Endothelial cell of umbilical vein (primary cell): ENCODE data around the gene NNT. TPM values are rescaled to one million over a fixed set of nuclear protein-coding genes. Genes with fewer than 3 reads are reported as not detected.

Source experiments
- BruUV-seq: library from RNA; stranded (reverse); fragments of 400-500 nt; replicated peaks from 2 replicates; lab custom pipeline; 2021; lab: Mats Ljungman, UMichigan
- CTCF ChIA-PET: fragments of 300-600, 350-600 bp; sonication (Branson Sonifier 250); formaldehyde crosslinking; loops from one replicate; lab custom pipeline; 2021; ENCODE audit warnings: antibody characterized with exemption, inconsistent platforms; lab: Charles Lee
- POLR2A ChIA-PET: fragments of 300-600, 350-600 bp; sonication (Branson Sonifier 250); formaldehyde crosslinking; loops from one replicate; lab custom pipeline; 2021; ENCODE audit warnings: antibody characterized with exemption, inconsistent platforms; lab: Charles Lee
- DNase-seq: peaks from one replicate; pipeline ENCODE4 v3.0.0-alpha.2; 2011; ENCODE audit warnings: low read depth, low spot score
- FAIRE-seq: peaks from 2 replicates; lab custom pipeline; 2011; peaks lifted over from hg19 to GRCh38; lab: Jason Lieb, UNC
- H2AFZ ChIP-seq: 2 replicates; pipeline ENCODE4 v1.6.0; 2012; ENCODE audit warnings: low read depth, low read length, control low read depth, inconsistent platforms
- H3K27ac ChIP-seq: 2 replicates; pipeline ENCODE4 v1.5.1; 2011; ENCODE audit warnings: low read depth, mild to moderate bottlenecking, control low read depth, low read length, moderate library complexity; ENCODE audit not compliant: insufficient read depth
- H3K27me3 ChIP-seq, 2 experiments: 2 replicates each; pipeline versions ENCODE4 v1.6.0 to v1.6.1; 2011; ENCODE audit warnings: low read length in 2 of 2, mixed read lengths in 1 of 2; ENCODE audit not compliant: control insufficient read depth in 2 of 2, insufficient read depth in 2 of 2
- H3K36me3 ChIP-seq, 2 experiments: 2 replicates in 1 of 2; 3 replicates in 1 of 2; pipeline ENCODE4 v1.5.1; 2011; ENCODE audit warnings: low read length in 2 of 2, mild to moderate bottlenecking in 1 of 2, moderate library complexity in 1 of 2; ENCODE audit not compliant: control insufficient read depth in 2 of 2, insufficient read depth in 2 of 2; ENCODE audit errors: extremely low read depth in 1 of 2
- H3K4me1 ChIP-seq: 3 replicates; pipeline ENCODE4 v1.5.1; 2011; ENCODE audit warnings: mild to moderate bottlenecking, low read length; ENCODE audit not compliant: control insufficient read depth, insufficient read depth; ENCODE audit errors: extremely low read depth
- H3K4me2 ChIP-seq: 2 replicates; pipeline ENCODE4 v1.6.1; 2011; ENCODE audit warnings: low read length, control low read depth, mixed read lengths; ENCODE audit not compliant: insufficient read depth
- H3K4me3 ChIP-seq, 3 experiments: fragments of 200-600 bp in 1 of 3; sonication (generic), shearing (Covaris generic) in 1 of 3; replicated peaks in 1 of 3; 2 replicates each; pipeline ENCODE4 v1.5.1; 2011 to 2016; ENCODE audit warnings: control low read depth in 3 of 3, low read length in 3 of 3, mild to moderate bottlenecking in 2 of 3, inconsistent platforms in 1 of 3, low read depth in 1 of 3, moderate library complexity in 1 of 3; ENCODE audit not compliant: insufficient read depth in 1 of 3
- H3K79me2 ChIP-seq: 2 replicates; pipeline ENCODE4 v1.6.0; 2012; ENCODE audit warnings: low read length, inconsistent platforms; ENCODE audit not compliant: control insufficient read depth, insufficient read depth
- H3K9ac ChIP-seq: replicated peaks from 2 replicates; pipeline ENCODE3; 2011; ENCODE audit warnings: low read length, control low read depth; ENCODE audit not compliant: insufficient read depth; ENCODE audit errors: extremely low read depth
- H3K9me1 ChIP-seq: replicated peaks from 3 replicates; pipeline ENCODE4 v1.6.0; 2011; ENCODE audit warnings: mild to moderate bottlenecking, low read length; ENCODE audit not compliant: control insufficient read depth, insufficient read depth; ENCODE audit errors: extremely low read depth
- H3K9me3 ChIP-seq: replicated peaks from 2 replicates; pipeline ENCODE4 v1.5.1; 2012; ENCODE audit warnings: low read length, inconsistent platforms; ENCODE audit not compliant: control insufficient read depth, insufficient read depth
- H4K20me1 ChIP-seq: replicated peaks from 2 replicates; pipeline ENCODE3; 2011; ENCODE audit warnings: mild to moderate bottlenecking, low read length; ENCODE audit not compliant: control insufficient read depth, insufficient read depth; ENCODE audit errors: extremely low read depth
- CTCF ChIP-seq, 2 donors: IDR thresholded peaks; 1 replicate in 1 of 2; 2 replicates in 1 of 2; pipeline ENCODE4 v1.5.1; 2011; ENCODE audit warnings: low read length in 2 of 2, mild to moderate bottlenecking in 2 of 2, moderate library complexity in 2 of 2, control low read depth in 1 of 2, inconsistent platforms in 1 of 2, low read depth in 1 of 2; ENCODE audit not compliant: insufficient read depth in 1 of 2; ENCODE audit errors: extremely low read depth in 1 of 2
- EZH2 ChIP-seq: IDR thresholded peaks from 2 replicates; pipeline ENCODE4 v1.6.1; 2012; ENCODE audit warnings: borderline replicate concordance, low read depth, mild to moderate bottlenecking, moderate library complexity, low read length, inconsistent platforms; ENCODE audit not compliant: severe bottlenecking
- FOS ChIP-seq: IDR thresholded peaks from 2 replicates; pipeline ENCODE4 v1.6.1; 2011; ENCODE audit warnings: mild to moderate bottlenecking, low read length, moderate library complexity, borderline replicate concordance; ENCODE audit not compliant: insufficient read depth
- GATA2 ChIP-seq: IDR thresholded peaks from 2 replicates; pipeline ENCODE4 v1.7.0; 2011; ENCODE audit warnings: low read depth, mild to moderate bottlenecking, moderate library complexity, mixed read lengths, low read length; ENCODE audit not compliant: insufficient read length, insufficient read depth
- JUN ChIP-seq: IDR thresholded peaks from 2 replicates; pipeline ENCODE4 v1.6.1; 2011; ENCODE audit warnings: borderline replicate concordance, low read depth; ENCODE audit not compliant: insufficient read length, insufficient read depth
- POLR2A ChIP-seq: IDR thresholded peaks from 2 replicates; pipeline ENCODE4 v1.6.1; 2012; ENCODE audit warnings: low read depth, mild to moderate bottlenecking, control low read depth, low read length
- POLR2AphosphoS5 ChIP-seq: IDR thresholded peaks from 2 replicates; pipeline ENCODE4 v1.6.1; 2012; ENCODE audit warnings: low read depth, mild to moderate bottlenecking, control low read depth, low read length, moderate library complexity; ENCODE audit not compliant: insufficient read depth
- dilution Hi-C: fragments of 300-500 bp; cut with MboI; formaldehyde crosslinking; loops from one replicate; pipeline ENCODE4 v1.15.0; 2019; ENCODE audit warnings: low sequenced_read_pairs; ENCODE audit not compliant: extremely low pct_ligation_motif_present
- intact Hi-C: fragments of 100-400 bp; cut with micrococcal nuclease; formaldehyde crosslinking; loops from one replicate; pipeline ENCODE4 v1.10.0; 2022
- polyA plus RNA-seq, 4 experiments: library from polyadenylated mRNA; depleted of rRNA in 3 of 4; stranded (reverse) in 3 of 4; unstranded in 1 of 4; fragments of >200 nt; gene quantifications; 2 replicates each; pipeline versions ENCODE4 v1.2.1 to v1.2.3, GENCODE V29; 2011 to 2012; ENCODE audit warnings: missing spikeins in 1 of 4
- total RNA-seq: library from RNA; stranded (reverse); gene quantifications from 2 replicates; pipeline ENCODE4 v1.2.3, GENCODE V29; 2021
- TF ChIP-seq, protein P1 (sequence below): IDR thresholded peaks from 2 replicates; pipeline ENCODE4 v1.6.1; 2011; ENCODE audit not compliant: insufficient read depth, insufficient read length

Gene NNT
- total and polyA plus RNA-seq, 2 donors (not counting 3 experiments of a cell fraction or from before 2014, with no cell fraction given) = 38.2 to 82.5 TPM

- Histone ChIP-seq H4K20me1 (no peaks in the 10 kb centered on the region), H3K9me1 (no peaks in the 10 kb centered on the region), H3K4me1 (no peaks in the 10 kb centered on the region), H3K27me3 (no peaks in the 10 kb centered on the region), H3K4me3 (no peak overlapping the region), H3K36me3 (peaks cover 2 to 3% of the 10 kb centered on the region in 2 experiments), H3K27ac (no peak overlapping the region), H3K4me2 (no peak overlapping the region), H3K9me3 (no peaks in the 10 kb centered on the region), H3K9ac (no peak overlapping the region), H2AFZ (no peak overlapping the region), H3K79me2 (peaks cover 3% of the 10 kb centered on the region)
- peak; percentile 79 for FAIRE-seq
- peak; percentile 72 for DNase-seq
- no TSS peak for BruUV-seq
- CTCF ChIA-PET = interaction anchor here (0.5 to 4.3 kb wide), 50 partner anchors 8 to 1182 kb away, joined by 3 to 90 read pairs (median 6); partner anchors contain the start of genes C5orf34, NNT, PAIP1 and TMEM267
- TF ChIP-seq GATA2 (no peak), POLR2A (no peak), CTCF (IDR thresholded peaks at IDR 0.05; ENCODE audit: extremely low read depth in 1 of 2, insufficient read depth in 1 of 2, low read depth in 1 of 2, low read length in 2 of 2) (peak; percentile 59 to 68), FOS (no peak), POLR2AphosphoS5 (no peak), JUN (no peak), EZH2 (no peak)
- TF ChIP-seq, protein P1, sequence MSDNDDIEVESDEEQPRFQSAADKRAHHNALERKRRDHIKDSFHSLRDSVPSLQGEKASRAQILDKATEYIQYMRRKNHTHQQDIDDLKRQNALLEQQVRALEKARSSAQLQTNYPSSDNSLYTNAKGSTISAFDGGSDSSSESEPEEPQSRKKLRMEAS = no peak
- POLR2A ChIA-PET = interaction anchor here (0.6 kb wide), 2 partner anchors 15 to 45 kb away, joined by 3 read pairs; no protein-coding TSS in a partner anchor
- dilution Hi-C loops = no loop called here
- intact Hi-C loops = loop anchor here (1.0 to 10.0 kb wide), 3 partner anchors 75 to 1143 kb away; partner anchors contain the start of gene PAIP1
Measured at GRCh38 chr5:43631182-43631910, 28.4 kb downstream of the NNT start.
